HG02884 (cell line): ENCODE measurements around the gene PLPP1.

ENCODE experiments used
- ATAC-seq: cut with Tn5 transposase; IDR thresholded peaks from one replicate; pipeline ENCODE4 v1.9.1; 2021; ENCODE audit warnings: mild to moderate bottlenecking, moderate library complexity; ENCODE audit not compliant: unreplicated experiment

PLPP1 gene

DNA sequence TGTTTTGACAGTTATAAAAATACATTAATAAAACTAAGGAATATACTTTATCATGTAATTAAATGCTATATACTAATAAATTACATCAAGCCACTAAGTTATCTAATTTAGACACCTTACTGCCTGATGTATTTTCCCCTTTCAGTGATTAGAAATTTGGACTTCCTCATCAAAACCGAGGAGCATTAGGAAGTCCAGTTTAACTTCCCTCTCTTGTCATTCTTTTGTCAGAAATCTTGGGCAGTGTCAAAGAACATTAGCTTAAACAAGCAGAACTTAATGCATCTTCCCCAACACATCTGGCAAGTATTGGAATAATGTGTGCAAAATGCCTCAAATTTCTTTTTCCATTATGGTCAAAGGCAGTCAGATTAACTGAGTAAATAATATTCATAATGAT lies 81.6 kb downstream of the PLPP1 start:
- ATAC-seq: no peak

DNA sequence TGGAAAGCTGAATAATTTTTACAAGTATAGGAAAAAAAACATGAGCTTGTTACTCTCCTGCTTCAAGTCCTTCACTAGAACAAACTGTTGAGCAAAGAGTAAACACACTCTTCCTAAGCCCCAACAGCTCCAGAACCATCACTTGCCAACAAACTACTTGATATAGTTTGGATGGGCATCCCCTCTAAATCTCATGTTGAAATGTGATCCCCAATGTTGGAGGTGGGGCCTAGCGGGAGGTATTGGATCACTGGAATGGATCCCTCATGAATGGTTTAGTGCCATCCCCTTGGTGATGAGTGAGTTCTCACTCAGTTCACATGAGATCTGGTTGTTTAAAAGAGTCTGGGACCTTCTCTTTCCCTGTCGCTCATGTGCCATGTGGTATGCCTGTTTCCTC lies 82.8 kb downstream of the PLPP1 start:
- ATAC-seq: no peak

DNA sequence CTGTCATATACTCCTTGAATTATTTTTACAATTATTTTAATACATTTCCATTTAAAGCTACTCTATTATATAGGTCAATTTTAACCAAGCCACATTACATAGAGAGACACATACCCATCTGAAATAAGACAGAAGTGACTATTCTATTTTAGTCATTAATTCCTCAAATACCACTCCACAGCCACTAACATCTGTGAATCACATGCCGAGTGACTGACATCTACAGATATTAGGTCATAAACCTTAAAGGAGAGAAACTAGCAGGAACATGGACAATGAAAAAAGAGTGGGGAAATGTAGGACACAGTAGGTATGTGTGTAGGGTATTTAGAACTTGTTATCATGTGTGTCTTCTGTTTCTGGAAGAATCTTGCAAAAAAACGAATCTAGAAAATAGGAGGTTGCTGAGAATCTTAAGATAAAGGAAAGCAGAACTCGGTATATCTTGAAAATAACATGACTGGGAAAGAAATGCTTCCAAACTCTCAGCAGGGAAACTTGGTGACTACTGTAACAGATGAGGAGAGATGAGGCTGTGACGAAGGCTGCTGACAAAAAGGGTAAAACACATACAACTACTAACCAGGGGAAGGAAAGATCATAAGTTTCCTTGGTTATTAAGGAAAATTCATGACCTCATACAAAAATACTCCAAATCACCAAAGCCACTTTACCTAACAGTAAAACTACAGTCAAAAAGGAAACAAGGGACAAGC lies 84.6 kb downstream of the PLPP1 start:
- ATAC-seq: no peak

DNA sequence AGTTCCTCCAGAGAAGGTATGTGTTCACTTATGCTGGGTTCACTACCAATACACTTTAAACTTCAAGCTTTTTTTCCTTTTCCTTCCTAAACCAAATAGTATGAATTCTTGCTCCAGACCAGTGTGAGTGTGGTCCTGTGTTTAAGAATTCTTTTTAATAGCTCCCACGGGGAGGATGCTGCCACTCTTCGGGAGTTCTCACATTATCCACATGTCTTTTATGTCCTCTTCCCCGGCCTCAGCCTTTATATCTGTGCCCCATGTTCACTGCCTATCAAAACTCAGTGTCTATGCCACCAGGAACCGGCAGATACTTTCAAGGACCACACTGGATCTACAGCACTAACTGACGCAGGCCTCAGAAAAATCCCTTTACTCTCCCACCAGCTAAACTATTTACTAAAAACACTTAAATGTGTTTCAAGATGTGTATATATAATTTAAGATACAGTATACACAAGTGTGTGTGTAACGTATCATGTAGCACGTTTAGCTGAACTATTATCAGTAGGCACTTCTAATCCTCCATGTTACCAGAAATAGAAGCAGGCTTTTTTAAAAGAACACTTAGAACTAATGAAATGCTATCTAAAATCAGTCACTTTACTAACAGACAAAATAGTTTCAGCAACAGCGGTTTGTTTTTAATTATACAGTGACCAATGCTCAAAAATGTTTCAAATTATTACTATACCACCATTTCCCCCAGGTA lies 88.0 kb downstream of the PLPP1 start:
- no peak for ATAC-seq

DNA sequence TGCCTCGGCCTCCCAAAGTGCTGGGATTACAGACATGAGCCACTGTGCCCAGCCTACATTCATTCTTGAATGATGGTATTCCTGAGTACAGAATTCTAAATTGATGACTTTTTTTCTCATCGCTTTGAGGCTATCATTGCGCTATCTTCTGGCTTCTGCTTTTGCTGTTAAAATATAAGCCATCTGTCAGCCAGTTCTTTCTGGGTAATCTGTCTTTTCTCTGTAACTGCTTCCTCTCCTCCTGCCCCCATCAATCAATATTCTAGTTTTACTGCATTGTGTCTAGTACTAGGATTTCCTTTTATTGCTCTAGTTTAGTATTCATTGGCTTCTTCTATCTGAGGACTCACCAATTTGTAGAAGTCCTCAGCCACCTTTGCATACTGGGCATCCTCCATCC lies 89.0 kb downstream of the PLPP1 start:
- ATAC-seq: no peak

DNA sequence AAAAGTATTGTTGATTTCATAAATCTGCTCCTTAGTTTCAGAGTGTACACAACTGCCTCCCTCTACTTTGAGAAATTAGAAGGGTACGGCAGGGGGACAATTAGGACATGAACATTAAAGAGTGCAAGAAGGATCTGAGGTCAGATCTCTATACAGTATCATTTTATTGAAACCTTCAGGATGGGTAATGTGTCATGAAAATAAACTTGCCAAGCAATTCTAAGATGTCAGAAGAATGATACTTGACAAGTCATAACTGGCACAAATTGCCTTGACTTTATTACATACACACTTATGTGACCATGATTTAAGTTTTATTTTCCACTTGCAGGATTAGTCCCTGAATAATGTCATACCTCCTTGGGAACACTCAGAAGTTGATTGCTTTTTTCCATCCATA lies 92.8 kb downstream of the PLPP1 start:
- no peak for ATAC-seq

DNA sequence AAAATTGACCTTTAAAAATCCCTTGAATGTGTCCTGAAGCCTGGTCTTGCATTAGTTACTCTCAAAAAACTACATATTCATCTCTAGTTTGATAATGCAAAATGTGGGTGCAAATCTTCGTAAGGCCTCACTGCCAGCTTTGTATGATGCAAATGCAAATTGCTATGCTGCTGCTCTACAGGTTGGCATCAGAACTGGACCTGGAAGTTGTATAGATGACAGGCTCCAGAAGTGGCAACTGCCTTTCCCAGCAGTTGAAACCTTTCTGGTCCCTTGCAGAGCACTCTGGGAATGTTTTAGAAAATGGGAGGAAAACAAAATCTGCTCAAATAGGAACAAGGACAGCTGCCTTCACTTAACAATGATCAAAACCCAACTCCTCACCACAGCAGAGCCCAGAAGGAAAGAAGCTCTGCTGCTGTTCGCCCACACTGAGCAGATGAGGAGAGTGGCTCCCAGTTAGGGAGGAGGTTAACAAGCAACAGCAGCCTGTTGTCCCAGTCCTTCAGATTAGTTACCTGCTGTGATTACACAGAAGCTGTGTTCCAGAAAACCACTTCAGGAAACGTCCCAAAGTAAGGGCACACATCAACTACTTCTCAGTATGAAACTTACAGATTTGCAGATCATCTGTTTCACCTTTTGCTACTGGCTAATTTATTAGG lies 93.5 kb downstream of the PLPP1 start:
- no peak for ATAC-seq

DNA sequence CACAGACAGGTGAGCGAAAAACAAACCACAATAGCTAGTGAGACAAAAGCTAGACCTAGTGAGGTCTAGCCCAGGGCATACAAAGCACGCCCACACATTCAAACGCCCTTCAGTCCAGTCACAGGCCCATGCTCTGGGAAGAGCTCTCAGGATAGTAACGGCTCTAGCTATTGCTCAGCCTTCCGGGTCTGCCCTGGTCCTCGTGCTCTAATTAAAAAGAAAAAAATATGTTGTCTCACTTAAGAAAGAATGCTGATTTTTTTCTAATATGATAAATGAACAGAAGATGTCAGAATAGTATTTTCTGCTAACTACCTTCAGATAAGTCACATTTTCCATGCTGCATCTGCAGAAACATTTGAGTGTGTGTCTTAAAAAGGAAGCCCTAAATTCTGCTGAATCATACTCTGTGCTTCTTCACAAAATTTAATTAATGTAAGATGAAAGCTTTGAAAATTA lies 94.5 kb downstream of the PLPP1 start:
- ATAC-seq: no peak

DNA sequence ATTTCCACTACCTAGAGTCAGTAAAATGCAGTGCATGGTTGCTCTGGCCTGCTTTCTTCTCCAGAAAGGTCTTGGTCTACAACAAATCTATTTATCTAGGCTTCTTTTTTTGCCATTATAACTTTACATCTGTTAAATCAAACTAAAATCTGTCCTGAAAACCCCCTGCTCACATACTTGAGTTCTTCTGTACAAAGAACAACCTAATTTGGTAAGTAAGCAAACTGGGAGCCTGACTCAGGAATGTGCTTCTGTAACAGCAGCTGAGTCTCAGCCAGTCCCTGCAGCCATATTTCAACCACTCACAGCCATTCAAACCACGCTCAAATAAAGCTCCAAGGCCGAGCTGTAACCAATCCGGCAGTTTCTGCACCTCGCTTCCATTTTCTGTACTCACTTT lies 95.8 kb downstream of the PLPP1 start:
- ATAC-seq: no peak

DNA sequence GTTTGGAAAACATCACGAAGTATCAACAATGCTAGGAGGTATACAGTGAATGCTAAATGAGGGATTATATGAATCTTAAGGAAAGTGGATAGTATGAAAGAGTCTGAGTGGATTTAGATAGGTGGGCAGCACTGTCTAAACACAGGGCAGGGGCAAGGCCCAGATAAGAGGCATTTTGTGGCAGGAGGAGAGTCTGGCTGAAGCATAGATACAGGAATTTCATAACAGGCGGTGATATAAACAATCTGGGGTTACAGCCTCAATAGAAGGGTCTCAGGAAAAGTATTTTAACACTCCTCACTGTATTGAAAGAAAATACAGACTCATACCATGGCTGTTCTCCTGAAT lies 96.9 kb downstream of the PLPP1 start:
- no peak for ATAC-seq

DNA sequence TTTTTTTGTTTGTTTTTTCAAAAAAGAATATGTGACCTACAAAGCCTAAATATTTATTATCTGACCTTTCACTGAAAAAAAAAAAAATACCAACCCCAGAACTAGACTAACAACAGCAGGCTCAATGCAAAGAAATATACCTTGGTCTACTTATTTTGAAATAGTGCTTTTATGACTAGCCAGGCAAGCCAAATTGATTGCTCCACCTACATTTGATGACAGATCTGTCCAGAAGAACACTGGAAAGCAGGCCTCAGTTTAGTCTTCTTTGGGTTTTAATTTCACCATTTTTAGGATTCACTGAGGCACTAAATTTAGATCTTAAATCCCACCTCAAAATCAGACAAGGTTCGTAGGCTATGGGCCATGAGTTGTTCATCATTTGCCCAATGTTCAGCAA lies 97.3 kb downstream of the PLPP1 start:
- ATAC-seq: no peak

DNA sequence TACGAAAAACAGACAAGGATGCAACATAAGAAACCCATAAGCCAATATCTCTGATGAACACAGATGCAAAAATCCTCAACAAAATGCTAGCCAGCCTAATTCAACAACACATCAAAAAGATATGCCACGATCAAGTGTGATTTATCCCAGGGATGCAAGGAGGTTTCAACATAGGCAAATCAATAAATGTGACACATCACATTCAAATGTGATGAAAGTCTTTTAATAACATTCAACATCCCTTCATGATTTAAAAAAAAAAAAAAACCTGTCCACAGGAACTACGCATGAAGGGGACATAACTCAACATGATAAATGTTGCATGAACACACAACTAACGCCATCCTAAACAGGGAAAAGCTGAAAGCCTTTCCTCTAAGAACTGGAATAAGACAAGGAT lies 102.2 kb downstream of the PLPP1 start:
- ATAC-seq: no peak

DNA sequence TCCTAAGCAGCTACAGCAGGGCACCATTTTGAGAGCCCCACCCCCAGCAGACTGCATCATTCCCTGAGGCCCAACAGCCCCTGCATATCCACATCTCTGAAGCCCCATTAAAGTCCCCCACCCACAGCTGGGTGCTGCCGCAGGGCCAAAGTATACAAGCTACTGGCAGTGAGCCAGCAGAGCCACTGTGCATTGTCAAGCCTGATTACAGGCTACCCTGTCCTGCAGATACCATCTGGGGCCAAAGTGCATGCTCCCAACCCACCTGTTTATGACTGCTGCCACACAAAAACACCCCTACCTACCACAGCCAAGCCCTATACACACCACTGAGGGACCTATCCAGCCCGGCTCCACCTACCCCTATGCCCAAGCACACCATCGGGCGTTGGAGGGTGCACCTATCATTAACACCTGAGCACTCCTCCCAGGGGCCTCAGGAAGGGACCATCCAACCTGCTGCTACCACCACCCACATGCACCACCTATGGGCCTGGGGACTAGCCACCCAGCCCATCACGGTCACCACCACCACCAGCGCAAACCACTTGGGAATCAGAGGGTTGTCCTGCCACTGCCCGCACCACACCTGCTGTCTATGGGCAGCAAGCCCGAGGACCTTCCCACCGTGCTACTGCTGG lies 105.0 kb downstream of the PLPP1 start:
- no peak for ATAC-seq

DNA sequence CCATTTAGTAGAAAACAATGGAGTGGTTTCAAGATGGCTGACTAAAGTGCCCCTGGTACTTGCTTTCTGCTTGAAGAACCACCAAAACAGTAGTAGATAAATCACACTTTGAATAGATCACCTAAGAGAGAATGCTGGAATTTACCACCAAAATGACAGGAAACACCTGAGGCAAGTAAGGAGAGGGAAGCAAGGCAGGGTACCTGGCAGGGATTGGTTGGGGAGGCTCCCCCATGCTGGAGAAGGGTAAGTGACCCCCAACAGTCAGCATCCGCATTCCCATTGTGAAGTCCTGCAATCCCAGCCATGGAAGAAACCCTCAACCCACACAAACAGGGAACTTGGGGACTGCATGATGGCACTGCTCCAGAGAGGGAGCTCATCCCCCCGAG lies 105.5 kb downstream of the PLPP1 start:
- no peak for ATAC-seq

DNA sequence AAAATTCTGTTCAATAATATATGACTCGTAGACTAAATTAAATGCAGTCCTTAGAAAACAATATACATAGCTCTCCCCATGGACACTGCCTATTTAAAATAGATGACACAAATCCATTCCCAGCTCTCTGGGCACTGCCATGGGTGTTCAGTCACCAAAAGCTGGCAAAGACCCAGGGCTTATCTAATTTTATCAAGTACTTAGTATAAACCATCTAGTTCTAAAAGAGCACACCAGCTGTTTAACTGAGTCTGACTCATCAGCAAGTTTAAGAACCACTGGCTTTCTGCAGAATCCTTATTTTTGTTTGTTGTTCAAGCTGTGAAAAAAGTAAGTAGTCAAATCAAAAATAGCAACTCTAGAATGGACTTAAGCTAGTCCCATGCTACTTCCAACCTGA lies 107.6 kb downstream of the PLPP1 start:
- no peak for ATAC-seq

DNA sequence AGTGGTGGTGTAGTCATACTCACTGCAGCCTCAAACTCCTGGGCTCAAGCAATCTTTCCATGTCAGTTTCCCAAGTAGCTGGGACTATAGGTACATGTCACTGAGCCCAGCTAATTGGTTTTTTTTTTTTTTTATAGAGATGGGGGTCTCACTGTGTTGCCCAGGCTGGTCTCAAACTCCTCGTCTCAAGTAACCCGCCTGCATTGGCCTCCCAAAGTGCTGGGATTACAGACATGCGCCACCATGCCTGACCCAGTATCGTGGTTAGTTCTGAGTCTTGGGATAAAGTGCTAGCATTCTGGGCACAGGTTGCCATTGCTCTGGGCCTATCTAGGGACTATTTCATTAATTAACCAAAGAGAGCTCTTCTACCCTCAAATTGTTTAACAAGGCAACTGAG lies 108.3 kb downstream of the PLPP1 start:
- no peak for ATAC-seq

DNA sequence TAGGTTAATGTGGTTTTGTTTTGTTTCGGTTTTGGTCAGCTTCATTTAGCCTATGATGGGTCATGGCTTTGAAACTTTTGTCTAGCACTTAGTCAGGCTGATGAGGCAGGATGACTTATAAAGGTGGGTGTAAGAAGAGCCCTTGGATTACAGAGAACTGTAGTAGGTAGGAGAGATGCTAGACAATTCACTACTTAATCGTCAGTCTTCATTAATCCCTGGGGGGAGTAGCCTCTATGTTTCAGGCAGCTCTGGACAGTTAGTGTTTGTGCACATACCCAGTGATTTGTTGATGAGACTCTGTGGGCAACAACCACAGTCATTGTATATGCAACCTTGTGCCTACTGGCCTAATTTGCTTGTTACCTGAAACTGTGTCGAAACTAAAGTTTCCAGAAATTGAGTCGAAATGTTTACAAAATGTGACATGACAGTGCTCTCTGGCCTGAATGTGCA lies 113.7 kb downstream of the PLPP1 start:
- ATAC-seq: peak; percentile 94

DNA sequence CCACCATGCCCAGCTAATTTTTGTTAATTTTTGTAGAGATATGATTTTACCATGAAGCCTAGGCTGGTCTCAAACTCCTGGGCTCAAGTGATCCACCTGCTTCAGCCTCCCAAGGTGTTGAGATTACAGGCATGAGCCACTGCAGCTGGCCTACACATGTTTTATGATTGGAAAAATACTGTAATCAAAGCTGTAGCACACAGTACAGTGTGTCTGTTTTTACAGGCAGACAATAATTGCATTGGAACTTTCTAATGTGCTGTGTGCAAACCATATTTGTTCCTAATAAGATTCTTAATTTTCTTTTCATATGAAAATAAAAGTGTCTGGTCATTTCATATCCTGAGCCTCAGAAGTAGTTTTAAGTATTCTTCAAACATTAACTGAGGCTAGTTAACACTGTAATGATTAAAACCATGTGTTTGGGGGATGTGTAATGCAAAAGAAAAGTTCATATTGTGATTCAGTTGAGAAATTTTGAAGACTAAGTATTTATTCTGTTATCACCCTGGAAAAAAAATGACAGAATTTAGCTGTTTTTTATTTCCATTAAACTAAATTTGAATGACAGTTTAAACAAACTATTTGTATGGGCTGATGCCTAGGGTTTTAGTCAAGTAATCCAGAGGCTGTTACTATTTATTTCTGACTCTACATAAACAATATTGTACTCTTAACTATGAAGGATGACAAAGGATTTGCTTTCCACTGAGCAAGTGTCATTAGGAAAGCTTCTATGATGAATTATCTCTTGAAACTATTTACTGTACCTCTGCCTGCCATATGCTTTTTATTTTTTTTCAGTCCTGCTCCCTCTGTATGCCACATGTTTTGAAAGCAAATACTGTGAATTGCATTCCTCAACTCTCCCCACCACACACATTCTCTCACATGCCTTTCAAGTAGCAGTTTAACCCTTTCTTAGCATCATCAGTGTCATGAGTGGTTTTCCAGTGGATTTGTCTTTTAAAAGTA lies 115.5 kb downstream of the PLPP1 start:
- no peak for ATAC-seq

DNA sequence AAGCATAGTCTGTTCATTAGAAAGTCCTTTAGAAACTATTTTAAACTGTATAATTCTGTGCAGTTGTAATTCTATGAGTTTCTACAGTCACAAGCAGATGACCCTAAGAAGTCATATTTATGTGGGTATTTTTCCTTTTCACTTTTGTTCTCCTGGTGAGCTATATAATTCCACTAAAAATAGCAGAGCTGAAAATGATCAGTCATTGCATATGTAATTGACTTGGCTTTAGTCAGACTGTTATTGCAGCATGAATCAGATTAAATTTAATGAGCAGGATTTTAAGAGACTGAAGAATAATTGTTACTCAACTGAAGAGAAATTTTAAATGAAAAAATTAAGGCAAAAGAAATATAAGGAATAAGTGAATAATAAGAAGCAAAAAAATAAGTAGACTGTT lies 118.5 kb downstream of the PLPP1 start:
- no peak for ATAC-seq

DNA sequence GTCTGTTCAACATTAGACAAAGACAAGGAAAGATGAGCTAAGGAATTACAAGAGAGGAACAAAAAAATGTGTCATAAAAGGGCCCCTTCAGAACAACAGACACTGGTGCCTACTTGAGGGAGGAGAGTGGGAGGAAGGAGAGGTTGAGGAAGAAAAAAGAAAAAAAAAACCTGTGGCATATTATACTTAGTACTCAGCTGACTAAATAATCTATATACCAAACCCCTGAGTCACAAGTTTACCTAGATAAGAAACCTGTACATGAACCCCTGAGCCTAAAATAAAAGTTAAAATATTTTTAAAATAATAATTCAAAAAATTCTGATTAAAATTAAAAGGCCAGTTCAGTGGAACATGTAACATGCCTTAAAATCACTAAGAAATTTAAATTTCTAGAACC lies 119.7 kb downstream of the PLPP1 start:
- no peak for ATAC-seq

DNA sequence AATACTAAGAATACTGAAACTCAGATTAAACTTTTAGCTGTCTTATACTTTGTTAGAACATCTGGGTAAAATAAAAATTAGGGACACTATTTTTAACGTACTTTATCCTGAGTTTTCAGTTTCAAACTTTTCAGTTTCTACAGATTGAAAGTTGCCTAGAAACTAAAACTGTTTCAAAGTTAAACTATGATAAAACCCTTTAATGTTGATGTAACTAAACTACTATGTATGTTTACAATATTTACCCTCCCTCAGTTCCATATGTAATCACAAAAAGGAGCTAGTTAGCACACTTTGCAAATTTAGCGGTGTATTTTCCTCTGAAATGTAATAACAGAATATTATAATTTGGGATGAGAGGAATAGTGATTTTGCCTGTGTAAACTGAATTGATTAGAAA lies 121.1 kb downstream of the PLPP1 start:
- ATAC-seq: no peak
